ENCODE results near the gene AQP4.

AQP4 gene

GRCh38 chr18:26806224-26806623 lies 59.3 kb downstream of the AQP4 start:
- Mint-ChIP-seq H3K27ac (no peak overlapping the region), H3K9me3 (peaks cover 5% of the 10 kb centered on the region), H3K27me3 (peaks cover 2% of the 10 kb centered on the region), H3K4me3 (no peak overlapping the region), H3K4me1 (no peaks in the 10 kb centered on the region), H3K36me3 (no peaks in the 10 kb centered on the region)

- no peak overlapping the region for H3K4me3 Mint-ChIP-seq
- H3K9me3 Mint-ChIP-seq = no peaks in the 10 kb centered on the region
- no peaks in the 10 kb centered on the region for H3K4me1 Mint-ChIP-seq
- no peaks in the 10 kb centered on the region for H3K36me3 Mint-ChIP-seq
- H3K27ac Mint-ChIP-seq = no peak overlapping the region
- no peaks in the 10 kb centered on the region for H3K27me3 Mint-ChIP-seq
These were observed 61.0 kb downstream of the AQP4 start for GRCh38 chr18:26804519-26804918.

GRCh38 chr18:26803643-26804042 lies 61.9 kb downstream of the AQP4 start:
- Mint-ChIP-seq H3K4me3 (no peak overlapping the region), H3K4me1 (no peaks in the 10 kb centered on the region), H3K9me3 (peaks cover 8% of the 10 kb centered on the region), H3K36me3 (no peaks in the 10 kb centered on the region), H3K27me3 (no peaks in the 10 kb centered on the region), H3K27ac (no peak overlapping the region)

- H3K27ac Mint-ChIP-seq = no peak overlapping the region
- H3K27me3 Mint-ChIP-seq = no peaks in the 10 kb centered on the region
- peaks cover 16% of the 10 kb centered on the region for H3K9me3 Mint-ChIP-seq
- no peak overlapping the region for H3K4me3 Mint-ChIP-seq
- H3K36me3 Mint-ChIP-seq = no peaks in the 10 kb centered on the region
- no peaks in the 10 kb centered on the region for H3K4me1 Mint-ChIP-seq
These were observed 62.9 kb downstream of the AQP4 start for GRCh38 chr18:26802330-26803200.

All from activated naive CD4-positive, alpha-beta T cell treated with anti-CD3 and anti-CD28 coated beads, Interleukin-2, amount 50 U/mL, for 24 hours (primary cell).